Measurements from ENCODE around the gene SPINT3. TPM values are rescaled to one million over a fixed set of nuclear protein-coding genes. Genes with fewer than 3 reads are reported as not detected.

SPINT3 gene
- total RNA-seq, 1 donor from 2014 or later = not detected

GRCh38 chr20:45548410-45548809, 33.0 kb upstream of the SPINT3 start:
- Mint-ChIP-seq H3K4me1 (no peaks in the 10 kb centered on the region), H3K36me3 (ENCODE audit: low read depth) (no peaks in the 10 kb centered on the region), H3K27me3 (ENCODE audit: low read depth) (peaks cover 44% of the 10 kb centered on the region), H3K27ac (ENCODE audit: unreplicated experiment) (no peak overlapping the region), H3K4me3 (no peak overlapping the region), H3K9me3 (peaks cover 10% of the 10 kb centered on the region)
- TF ChIP-seq, protein P1, sequence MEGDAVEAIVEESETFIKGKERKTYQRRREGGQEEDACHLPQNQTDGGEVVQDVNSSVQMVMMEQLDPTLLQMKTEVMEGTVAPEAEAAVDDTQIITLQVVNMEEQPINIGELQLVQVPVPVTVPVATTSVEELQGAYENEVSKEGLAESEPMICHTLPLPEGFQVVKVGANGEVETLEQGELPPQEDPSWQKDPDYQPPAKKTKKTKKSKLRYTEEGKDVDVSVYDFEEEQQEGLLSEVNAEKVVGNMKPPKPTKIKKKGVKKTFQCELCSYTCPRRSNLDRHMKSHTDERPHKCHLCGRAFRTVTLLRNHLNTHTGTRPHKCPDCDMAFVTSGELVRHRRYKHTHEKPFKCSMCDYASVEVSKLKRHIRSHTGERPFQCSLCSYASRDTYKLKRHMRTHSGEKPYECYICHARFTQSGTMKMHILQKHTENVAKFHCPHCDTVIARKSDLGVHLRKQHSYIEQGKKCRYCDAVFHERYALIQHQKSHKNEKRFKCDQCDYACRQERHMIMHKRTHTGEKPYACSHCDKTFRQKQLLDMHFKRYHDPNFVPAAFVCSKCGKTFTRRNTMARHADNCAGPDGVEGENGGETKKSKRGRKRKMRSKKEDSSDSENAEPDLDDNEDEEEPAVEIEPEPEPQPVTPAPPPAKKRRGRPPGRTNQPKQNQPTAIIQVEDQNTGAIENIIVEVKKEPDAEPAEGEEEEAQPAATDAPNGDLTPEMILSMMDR (conservative IDR thresholded peaks at IDR 0.05) = no peak
- no peak for DNase-seq (ENCODE audit: low read depth, low spot score)

DNA sequence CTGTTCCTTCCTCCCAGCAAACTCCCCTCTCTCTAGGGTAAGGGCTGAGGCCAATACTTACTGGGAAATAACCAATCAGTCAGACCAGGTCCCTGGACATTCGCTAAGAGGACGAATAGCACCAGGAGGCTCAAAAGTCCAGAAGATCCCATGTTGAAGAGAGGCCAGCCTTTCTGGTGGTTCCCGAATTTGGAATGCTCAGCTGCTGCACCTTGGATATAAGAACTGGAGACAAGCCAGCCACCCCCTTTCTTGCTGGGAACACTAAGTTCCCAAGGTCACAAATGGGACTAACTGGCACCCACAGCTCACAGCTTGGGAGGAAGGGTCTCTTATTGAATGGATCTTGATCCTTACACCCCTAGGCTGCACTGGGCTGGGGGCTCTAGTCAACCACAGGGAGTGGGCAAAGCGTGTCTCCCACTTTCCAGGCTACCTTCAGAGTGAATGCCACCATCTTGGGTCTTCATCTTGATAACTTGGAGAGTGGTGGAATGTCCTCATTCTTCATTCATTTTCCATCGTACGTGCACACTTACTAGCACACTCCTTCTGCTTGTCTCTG, 31.9 kb upstream of the SPINT3 start, which contains the start of gene EPPIN:
EPPIN (minus strand) TSS at position 196 of the 565 bp plus-strand sequence; CDS start at position 152, 44 bp downstream.
- no peak within 1 kb of the TSS for H3K27ac Mint-ChIP-seq (ENCODE audit: unreplicated experiment)
- TF ChIP-seq, protein P1 (conservative IDR thresholded peaks at IDR 0.05) = no peak
- no peak within 1 kb of the TSS for H3K4me3 Mint-ChIP-seq
- peaks cover 54% of the 10 kb centered on the region for H3K27me3 Mint-ChIP-seq (ENCODE audit: low read depth)
- H3K36me3 Mint-ChIP-seq (ENCODE audit: low read depth) = no peaks in the 10 kb centered on the region
- DNase-seq (ENCODE audit: low read depth, low spot score) = no peak
- peaks cover 10% of the 10 kb centered on the region for H3K9me3 Mint-ChIP-seq
- H3K4me1 Mint-ChIP-seq = no peaks in the 10 kb centered on the region

- H3K36me3 Mint-ChIP-seq (ENCODE audit: low read depth) = no peaks in the 10 kb centered on the region
- TF ChIP-seq, protein P1 (conservative IDR thresholded peaks at IDR 0.05) = peak; percentile 67
- DNase-seq (ENCODE audit: low read depth, low spot score) = no peak
- H3K4me3 Mint-ChIP-seq = no peak overlapping the region
- H3K27ac Mint-ChIP-seq (ENCODE audit: unreplicated experiment) = no peak overlapping the region
- peaks cover 65% of the 10 kb centered on the region for H3K27me3 Mint-ChIP-seq (ENCODE audit: low read depth)
- H3K4me1 Mint-ChIP-seq = no peaks in the 10 kb centered on the region
- H3K9me3 Mint-ChIP-seq = peaks cover 7% of the 10 kb centered on the region
These were observed 30.5 kb upstream of the SPINT3 start for GRCh38 chr20:45545754-45546453.

DNA sequence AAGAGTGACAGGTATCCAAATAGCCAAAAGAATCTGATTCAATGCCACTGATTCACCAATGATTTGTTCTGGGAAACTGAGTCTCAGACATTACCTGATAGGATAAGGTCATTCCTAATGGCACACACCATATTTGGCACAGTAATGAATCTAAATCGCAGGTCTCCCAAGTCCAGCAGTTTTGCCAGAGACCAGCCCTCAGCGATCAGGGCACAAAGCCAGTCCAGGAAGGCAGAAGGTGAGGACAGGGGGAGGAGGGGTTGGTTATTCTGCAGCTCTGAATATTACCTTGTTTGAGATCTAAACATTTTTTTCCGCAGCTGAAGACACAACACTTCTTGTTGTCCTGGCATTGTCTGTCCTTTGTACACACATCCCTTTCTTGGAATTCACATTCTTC, 29.9 kb upstream of the SPINT3 start:
- no peak for DNase-seq (ENCODE audit: low read depth, low spot score)
- H3K36me3 Mint-ChIP-seq (ENCODE audit: low read depth) = no peaks in the 10 kb centered on the region
- H3K9me3 Mint-ChIP-seq = peaks cover 6% of the 10 kb centered on the region
- no peaks in the 10 kb centered on the region for H3K4me1 Mint-ChIP-seq
- peaks cover 68% of the 10 kb centered on the region for H3K27me3 Mint-ChIP-seq (ENCODE audit: low read depth)
- no peak overlapping the region for H3K4me3 Mint-ChIP-seq
- TF ChIP-seq, protein P1 (conservative IDR thresholded peaks at IDR 0.05) = no peak
- no peak overlapping the region for H3K27ac Mint-ChIP-seq (ENCODE audit: unreplicated experiment)

- Mint-ChIP-seq H3K4me3 (no peak within 1 kb of the TSS), H3K27ac (ENCODE audit: unreplicated experiment) (no peak within 1 kb of the TSS), H3K36me3 (ENCODE audit: low read depth) (no peaks in the 10 kb centered on the region), H3K27me3 (ENCODE audit: low read depth) (peaks cover 65% of the 10 kb centered on the region), H3K9me3 (no peaks in the 10 kb centered on the region), H3K4me1 (no peaks in the 10 kb centered on the region)
- DNase-seq (ENCODE audit: low read depth, low spot score) = no peak
- TF ChIP-seq, protein P1 (conservative IDR thresholded peaks at IDR 0.05) = no peak
These were observed 24.0 kb upstream of the SPINT3 start, which contains the start of gene WFDC6 for GRCh38 chr20:45539382-45539781. TSS of gene WFDC6 (minus strand) at chr20:45539482. CDS start at chr20:45539407, 75 bp downstream.

Measured in neural crest cell (in vitro differentiated cells).